RWPE1 (cell line): ENCODE measurements around the gene PTPRC.

Experiments
- CTCF ChIA-PET: fragments of 350-600 bp; sonication (Branson Sonifier 250); formaldehyde crosslinking; extraction: SDS; loops from one replicate; lab custom pipeline; 2021; lab: Yijun Ruan, JAX
- POLR2A ChIA-PET: fragments of 400-600 bp; formaldehyde crosslinking; extraction: SDS; loops from one replicate; lab custom pipeline; 2020; ENCODE audit warnings: antibody characterized with exemption; ENCODE audit not compliant: low non-redundant PET; lab: Yijun Ruan, JAX
- DNase-seq: peaks from one replicate; pipeline ENCODE4 v3.0.0; 2012; ENCODE audit warnings: low spot score
- H3K27ac ChIP-seq: fragments of 450-650 bp; 2 replicates; pipeline ENCODE4 v1.5.1; 2017
- CTCF ChIP-seq: fragments of 450-650 bp; conservative IDR thresholded peaks from 2 replicates; pipeline ENCODE4 v1.5.1; 2017; ENCODE audit warnings: low read depth, mild to moderate bottlenecking

PTPRC gene

DNA sequence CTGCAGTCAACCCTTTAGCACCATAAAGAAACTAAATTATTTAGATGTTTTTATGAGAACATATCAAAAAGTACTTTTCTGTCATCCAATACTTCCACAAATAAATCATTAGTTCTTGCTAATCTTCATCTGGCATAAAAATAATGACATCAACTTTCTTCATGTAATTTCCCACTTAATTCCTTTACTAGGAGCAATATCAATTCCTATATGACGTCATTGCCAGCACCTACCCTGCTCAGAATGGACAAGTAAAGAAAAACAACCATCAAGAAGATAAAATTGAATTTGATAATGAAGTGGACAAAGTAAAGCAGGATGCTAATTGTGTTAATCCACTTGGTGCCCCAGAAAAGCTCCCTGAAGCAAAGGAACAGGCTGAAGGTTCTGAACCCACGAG, 116.9 kb downstream of the PTPRC start:
- no peak for TF ChIP-seq CTCF
- H3K27ac ChIP-seq: no peak overlapping the region
- ChIA-PET CTCF (interaction anchor here (0.6 to 1.9 kb wide), 8 partner anchors 10 to 958 kb away, joined by 3 to 12 read pairs (median 5); no protein-coding TSS in a partner anchor), POLR2A (no interaction called here)
- DNase-seq: no peak

DNA sequence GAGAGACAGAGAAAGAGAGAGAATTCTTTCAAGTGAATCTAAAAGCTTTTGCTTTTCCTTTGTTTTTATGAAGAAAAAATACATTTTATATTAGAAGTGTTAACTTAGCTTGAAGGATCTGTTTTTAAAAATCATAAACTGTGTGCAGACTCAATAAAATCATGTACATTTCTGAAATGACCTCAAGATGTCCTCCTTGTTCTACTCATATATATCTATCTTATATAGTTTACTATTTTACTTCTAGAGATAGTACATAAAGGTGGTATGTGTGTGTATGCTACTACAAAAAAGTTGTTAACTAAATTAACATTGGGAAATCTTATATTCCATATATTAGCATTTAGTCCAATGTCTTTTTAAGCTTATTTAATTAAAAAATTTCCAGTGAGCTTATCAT, 117.6 kb downstream of the PTPRC start:
- ChIA-PET CTCF (interaction anchor here (0.6 to 1.9 kb wide), 13 partner anchors 9 to 957 kb away, joined by 3 to 12 read pairs (median 4); no protein-coding TSS in a partner anchor), POLR2A (no interaction called here)
- peak; percentile 59; the same call in 1 of the 2 replicates for TF ChIP-seq CTCF
- DNase-seq: peak; percentile 17
- H3K27ac ChIP-seq: no peak overlapping the region

DNA sequence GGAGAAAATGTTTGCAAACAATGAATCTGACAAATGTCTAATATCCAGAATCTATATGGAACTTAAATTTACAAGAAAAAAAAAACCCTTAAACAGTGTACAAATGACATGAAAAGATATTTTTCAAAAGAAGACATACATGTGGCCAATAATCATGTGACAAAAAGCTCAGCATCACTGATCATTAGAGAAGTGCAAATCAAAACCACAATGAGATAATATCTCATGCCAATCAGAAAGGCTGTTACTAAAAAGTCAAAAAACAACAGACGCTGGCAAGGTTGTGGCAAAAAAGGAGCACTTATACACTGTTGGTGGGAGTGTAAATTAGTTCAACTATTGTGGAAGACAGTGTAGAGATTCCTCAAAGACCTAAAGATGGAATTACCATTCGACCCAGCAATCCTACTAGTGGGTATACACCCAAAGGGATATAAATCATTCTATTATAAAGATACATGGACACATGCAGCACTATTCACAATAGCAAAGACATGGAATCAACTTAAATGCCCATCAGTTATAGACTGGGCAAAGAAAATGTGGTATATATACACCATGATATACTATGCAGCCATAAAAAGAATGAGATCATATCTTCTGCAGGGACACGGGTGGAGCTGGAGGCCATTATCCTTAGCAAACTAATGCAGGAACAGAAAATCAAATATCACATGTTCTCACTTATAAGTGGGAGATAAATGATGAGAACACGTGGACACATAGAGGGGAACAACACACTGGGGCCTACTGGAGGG, 123.2 kb downstream of the PTPRC start:
- no peak for DNase-seq
- ChIA-PET CTCF (interaction anchor here (0.7 kb wide), 2 partner anchors 52 to 75 kb away, joined by 3 read pairs; no protein-coding TSS in a partner anchor), POLR2A (no interaction called here)
- no peak for TF ChIP-seq CTCF
- no peak overlapping the region for H3K27ac ChIP-seq

GRCh38 chr1:198763298-198763714, 124.5 kb downstream of the PTPRC start:
- CTCF ChIA-PET: interaction anchor here (0.5 to 1.1 kb wide), 2 partner anchors 36 to 837 kb away, joined by 3 read pairs; no protein-coding TSS in a partner anchor
- no peak for TF ChIP-seq CTCF
- H3K27ac ChIP-seq: no peak overlapping the region
- POLR2A ChIA-PET: no interaction called here
- DNase-seq: no peak

- ChIA-PET CTCF (interaction anchor here (0.6 kb wide), 2 partner anchors 293 to 1494 kb away, joined by 3 to 4 read pairs; no protein-coding TSS in a partner anchor), POLR2A (no interaction called here)
- no peak overlapping the region for H3K27ac ChIP-seq
- DNase-seq: no peak
- TF ChIP-seq CTCF: no peak
Observed at GRCh38 chr1:198764748-198765147, 125.9 kb downstream of the PTPRC start.

DNA sequence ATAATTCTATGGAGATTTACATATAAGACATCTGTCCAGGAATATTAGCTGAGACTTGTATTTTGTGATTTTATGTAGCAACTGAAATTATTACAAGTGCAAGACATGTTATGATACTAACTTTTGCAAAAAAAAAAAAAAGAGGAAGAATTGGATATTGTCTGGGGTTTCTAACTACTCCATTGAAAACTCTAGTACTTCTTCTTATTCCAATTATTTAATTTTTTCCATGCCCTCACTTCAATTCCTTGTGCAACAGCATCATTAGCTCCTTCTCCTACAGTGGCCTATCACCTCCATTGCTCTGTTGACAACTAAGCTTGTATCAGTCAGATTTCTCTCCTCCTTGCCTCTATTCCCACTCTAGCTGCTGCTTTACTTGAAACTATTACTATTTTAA, 126.6 kb downstream of the PTPRC start:
- ChIA-PET POLR2A (no interaction called here), CTCF (interaction anchor here (0.7 kb wide), 1 partner anchor 9 kb away, joined by 5 read pairs; no protein-coding TSS in a partner anchor)
- no peak overlapping the region for H3K27ac ChIP-seq
- TF ChIP-seq CTCF: no peak
- no peak for DNase-seq
